Measurements from ENCODE around the gene SGSM2.
"Not testable (repeated sequence)": the region's sequence is repeated elsewhere in the genome, so short reads cannot be mapped to it uniquely, and the experiment has no call there.

SGSM2 gene

GRCh38 chr17:2336852-2337543 is at the start of gene SGSM2:
TSS of gene SGSM2 (plus strand) at chr17:2337501. CDS start at chr17:2337689, 188 bp downstream.
- DNase-seq: peak; percentile 71

GRCh38 chr17:2289878-2290478 is 47.3 kb upstream of the SGSM2 start:
- no peak for DNase-seq

GRCh38 chr17:2292100-2292499 is 45.2 kb upstream of the SGSM2 start:
- no peak for DNase-seq

GRCh38 chr17:2295575-2295974 is 41.7 kb upstream of the SGSM2 start:
- DNase-seq: no peak

GRCh38 chr17:2297023-2297422 is 40.3 kb upstream of the SGSM2 start:
- no peak for DNase-seq

GRCh38 chr17:2299136-2299535 is 38.2 kb upstream of the SGSM2 start:
- DNase-seq: no peak

- no peak for DNase-seq
Observed at GRCh38 chr17:2299756-2300155, 37.5 kb upstream of the SGSM2 start.

- DNase-seq: no peak
Observed at GRCh38 chr17:2302778-2303203, 34.5 kb upstream of the SGSM2 start.

- peak; percentile 83 for DNase-seq
Observed at GRCh38 chr17:2303204-2304188, 33.8 kb upstream of the SGSM2 start, which contains the start of the genes SMG6 and SRR. TSS of gene SMG6 (minus strand) at chr17:2303785. CDS start at chr17:2303720, 65 bp downstream. TSS of gene SRR (plus strand) at chr17:2303950. CDS start at chr17:2315561, 11,611 bp downstream.

- no peak for DNase-seq
Observed at GRCh38 chr17:2304931-2305330, 32.4 kb upstream of the SGSM2 start.

- no peak for DNase-seq
Observed at GRCh38 chr17:2309338-2310154, 27.8 kb upstream of the SGSM2 start.

- no peak for DNase-seq
Observed at GRCh38 chr17:2312736-2313135, 24.6 kb upstream of the SGSM2 start.

- not testable (repeated sequence) for DNase-seq
Observed at GRCh38 chr17:2316916-2317205, 20.4 kb upstream of the SGSM2 start.

- DNase-seq: no peak
Observed at GRCh38 chr17:2317796-2318195, 19.5 kb upstream of the SGSM2 start.

GRCh38 chr17:2319051-2319450 is 18.2 kb upstream of the SGSM2 start:
- DNase-seq: no peak

GRCh38 chr17:2321399-2321798 is 15.9 kb upstream of the SGSM2 start:
- no peak for DNase-seq

- no peak for DNase-seq
Observed at GRCh38 chr17:2323629-2324314, 13.5 kb upstream of the SGSM2 start.

GRCh38 chr17:2331303-2331702 is 6.0 kb upstream of the SGSM2 start:
- DNase-seq: no peak

GRCh38 chr17:2335726-2336214 is 1.5 kb upstream of the SGSM2 start:
- no peak for DNase-seq

GRCh38 chr17:2336215-2336851 is 968 bp upstream of the SGSM2 start, which contains the start of gene TSR1:
TSS of gene TSR1 (minus strand) at chr17:2336457. CDS start at chr17:2336427, 30 bp downstream.
- peak; percentile 76 for DNase-seq
